WTC11 (cell line): ENCODE data around the gene NKPD1.

Experiments used
- ZNF121 ChIP-seq: sonication (generic); formaldehyde crosslinking; IDR thresholded peaks from 2 replicates; pipeline ENCODE4 v1.8.0; 2023; ENCODE audit warnings: missing genetic modification reagents
- TF ChIP-seq, protein P1 (sequence below): fragments of 200-600 bp; IDR thresholded peaks from 2 replicates; pipeline ENCODE4 v1.8.0; 2022; ENCODE audit warnings: antibody characterized with exemption

- TF ChIP-seq, protein P1, sequence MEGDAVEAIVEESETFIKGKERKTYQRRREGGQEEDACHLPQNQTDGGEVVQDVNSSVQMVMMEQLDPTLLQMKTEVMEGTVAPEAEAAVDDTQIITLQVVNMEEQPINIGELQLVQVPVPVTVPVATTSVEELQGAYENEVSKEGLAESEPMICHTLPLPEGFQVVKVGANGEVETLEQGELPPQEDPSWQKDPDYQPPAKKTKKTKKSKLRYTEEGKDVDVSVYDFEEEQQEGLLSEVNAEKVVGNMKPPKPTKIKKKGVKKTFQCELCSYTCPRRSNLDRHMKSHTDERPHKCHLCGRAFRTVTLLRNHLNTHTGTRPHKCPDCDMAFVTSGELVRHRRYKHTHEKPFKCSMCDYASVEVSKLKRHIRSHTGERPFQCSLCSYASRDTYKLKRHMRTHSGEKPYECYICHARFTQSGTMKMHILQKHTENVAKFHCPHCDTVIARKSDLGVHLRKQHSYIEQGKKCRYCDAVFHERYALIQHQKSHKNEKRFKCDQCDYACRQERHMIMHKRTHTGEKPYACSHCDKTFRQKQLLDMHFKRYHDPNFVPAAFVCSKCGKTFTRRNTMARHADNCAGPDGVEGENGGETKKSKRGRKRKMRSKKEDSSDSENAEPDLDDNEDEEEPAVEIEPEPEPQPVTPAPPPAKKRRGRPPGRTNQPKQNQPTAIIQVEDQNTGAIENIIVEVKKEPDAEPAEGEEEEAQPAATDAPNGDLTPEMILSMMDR, result no peak
- no peak for TF ChIP-seq ZNF121 (CRISPR knock-in tag)
These were observed 9.5 kb downstream of the NKPD1 start for GRCh38 chr19:45151320-45151719.
